Astrocyte (in vitro differentiated cells and primary cell): ENCODE results near the gene PDX1. TPM values are rescaled to one million over a fixed set of nuclear protein-coding genes. Genes with fewer than 3 reads are reported as not detected.

Experiments used
- DNase-seq: peaks from one replicate; pipeline ENCODE4 v3.0.0-alpha.2; 2010; ENCODE audit warnings: low read depth
- FAIRE-seq: peaks from 2 replicates; lab custom pipeline; 2011; peaks lifted over from hg19 to GRCh38; lab: Jason Lieb, UNC
- H2AFZ ChIP-seq: 2 replicates; pipeline ENCODE4 v1.6.0; 2012; ENCODE audit warnings: low read depth, low read length, inconsistent platforms
- H3K27ac ChIP-seq: 2 replicates; pipeline ENCODE4 v1.5.1; 2011; ENCODE audit warnings: low read depth, low read length, inconsistent platforms
- H3K27me3 ChIP-seq: 2 replicates; pipeline ENCODE4 v1.6.0; 2011; ENCODE audit warnings: low read length, inconsistent platforms; ENCODE audit not compliant: insufficient read depth
- H3K36me3 ChIP-seq: 2 replicates; pipeline ENCODE4 v1.5.1; 2011; ENCODE audit warnings: low read length, inconsistent platforms; ENCODE audit not compliant: insufficient read depth
- H3K4me1 ChIP-seq: 2 replicates; pipeline ENCODE4 v1.5.1; 2011; ENCODE audit warnings: low read length, inconsistent platforms; ENCODE audit not compliant: insufficient read depth
- H3K4me2 ChIP-seq: 2 replicates; pipeline ENCODE4 v1.6.0; 2012; ENCODE audit warnings: low read length, inconsistent platforms
- H3K4me3 ChIP-seq: 2 replicates; pipeline ENCODE4 v1.5.1; 2011; ENCODE audit warnings: low read depth, mild to moderate bottlenecking, low read length, inconsistent platforms; ENCODE audit not compliant: insufficient read depth
- H3K79me2 ChIP-seq: 2 replicates; pipeline ENCODE4 v1.6.0; 2012; ENCODE audit warnings: mild to moderate bottlenecking, low read length, inconsistent platforms; ENCODE audit not compliant: insufficient read depth
- H3K9ac ChIP-seq: 2 replicates; pipeline ENCODE4 v1.6.0; 2012; ENCODE audit warnings: mild to moderate bottlenecking, low read length, inconsistent platforms
- H3K9me3 ChIP-seq: 2 replicates; pipeline ENCODE4 v1.5.1; 2012; ENCODE audit warnings: low read depth, mild to moderate bottlenecking, low read length, inconsistent platforms; ENCODE audit not compliant: insufficient read depth
- H4K20me1 ChIP-seq: 2 replicates; pipeline ENCODE4 v1.6.0; 2012; ENCODE audit warnings: low read length, inconsistent platforms; ENCODE audit not compliant: insufficient read depth
- H3K27ac Mint-ChIP-seq: one replicate; pipeline ENCODE4 v1.8.0; 2021; ENCODE audit warnings: mild to moderate bottlenecking, mixed read lengths; ENCODE audit not compliant: unreplicated experiment
- H3K27me3 Mint-ChIP-seq: one replicate; pipeline ENCODE4 v1.8.0; 2021; ENCODE audit warnings: low read depth, mixed read lengths; ENCODE audit not compliant: unreplicated experiment
- H3K36me3 Mint-ChIP-seq: one replicate; pipeline ENCODE4 v1.8.0; 2021; ENCODE audit warnings: low read depth, mixed read lengths; ENCODE audit not compliant: unreplicated experiment
- H3K4me1 Mint-ChIP-seq: one replicate; pipeline ENCODE4 v1.8.0; 2021; ENCODE audit warnings: low read depth, mixed read lengths; ENCODE audit not compliant: unreplicated experiment
- H3K4me3 Mint-ChIP-seq: one replicate; pipeline ENCODE4 v1.8.0; 2021; ENCODE audit warnings: mild to moderate bottlenecking, moderate library complexity, mixed read lengths; ENCODE audit not compliant: unreplicated experiment
- H3K9me3 Mint-ChIP-seq: one replicate; pipeline ENCODE4 v1.8.0; 2021; ENCODE audit warnings: mild to moderate bottlenecking, mixed read lengths; ENCODE audit not compliant: unreplicated experiment
- CTCF ChIP-seq: IDR thresholded peaks from 2 replicates; pipeline ENCODE4 v1.5.1; 2011; ENCODE audit warnings: low read depth, mild to moderate bottlenecking, inconsistent platforms, low read length, moderate library complexity; ENCODE audit not compliant: insufficient read depth
- EZH2 ChIP-seq: IDR thresholded peaks from 2 replicates; pipeline ENCODE4 v1.6.1; 2012; ENCODE audit warnings: mild to moderate bottlenecking, low read length, inconsistent platforms; ENCODE audit not compliant: insufficient read depth
- total RNA-seq: library from RNA; stranded (reverse); gene quantifications from 2 replicates; pipeline ENCODE4 v1.2.1, GENCODE V29; 2021

The PDX1 gene
- total RNA-seq, 1 donor from 2014 or later: not detected

DNA sequence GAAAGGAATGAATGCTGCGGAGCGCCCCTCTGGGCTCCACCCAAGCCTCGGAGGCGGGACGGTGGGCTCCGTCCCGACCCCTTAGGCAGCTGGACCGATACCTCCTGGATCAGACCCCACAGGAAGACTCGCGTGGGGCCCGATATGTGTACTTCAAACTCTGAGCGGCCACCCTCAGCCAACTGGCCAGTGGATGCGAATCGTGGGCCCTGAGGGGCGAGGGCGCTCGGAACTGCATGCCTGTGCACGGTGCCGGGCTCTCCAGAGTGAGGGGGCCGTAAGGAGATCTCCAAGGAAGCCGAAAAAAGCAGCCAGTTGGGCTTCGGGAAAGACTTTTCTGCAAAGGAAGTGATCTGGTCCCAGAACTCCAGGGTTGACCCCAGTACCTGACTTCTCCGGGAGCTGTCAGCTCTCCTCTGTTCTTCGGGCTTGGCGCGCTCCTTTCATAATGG, 8.6 kb downstream of the PDX1 start:
- H3K36me3 ChIP-seq: no peaks in the 10 kb centered on the region
- H3K9me3 Mint-ChIP-seq: peaks cover 44% of the 10 kb centered on the region
- H3K27ac ChIP-seq: no peak overlapping the region
- TF ChIP-seq CTCF (no peak), EZH2 (no peak)
- H3K4me1 Mint-ChIP-seq: no peaks in the 10 kb centered on the region
- no peak for DNase-seq
- peaks cover 74% of the 10 kb centered on the region for H3K27me3 ChIP-seq
- no peak overlapping the region for H3K27ac Mint-ChIP-seq
- H3K27me3 Mint-ChIP-seq: peaks cover 89% of the 10 kb centered on the region
- no peak overlapping the region for H3K4me3 ChIP-seq
- H3K4me2 ChIP-seq: no peak overlapping the region
- H3K36me3 Mint-ChIP-seq: no peaks in the 10 kb centered on the region
- no peaks in the 10 kb centered on the region for H3K4me1 ChIP-seq
- H2AFZ ChIP-seq: no peak overlapping the region
- H4K20me1 ChIP-seq: no peaks in the 10 kb centered on the region
- no peak overlapping the region for H3K9ac ChIP-seq
- H3K79me2 ChIP-seq: no peaks in the 10 kb centered on the region
- H3K4me3 Mint-ChIP-seq: no peak overlapping the region
- H3K9me3 ChIP-seq: no peaks in the 10 kb centered on the region
- no peak for FAIRE-seq

DNA sequence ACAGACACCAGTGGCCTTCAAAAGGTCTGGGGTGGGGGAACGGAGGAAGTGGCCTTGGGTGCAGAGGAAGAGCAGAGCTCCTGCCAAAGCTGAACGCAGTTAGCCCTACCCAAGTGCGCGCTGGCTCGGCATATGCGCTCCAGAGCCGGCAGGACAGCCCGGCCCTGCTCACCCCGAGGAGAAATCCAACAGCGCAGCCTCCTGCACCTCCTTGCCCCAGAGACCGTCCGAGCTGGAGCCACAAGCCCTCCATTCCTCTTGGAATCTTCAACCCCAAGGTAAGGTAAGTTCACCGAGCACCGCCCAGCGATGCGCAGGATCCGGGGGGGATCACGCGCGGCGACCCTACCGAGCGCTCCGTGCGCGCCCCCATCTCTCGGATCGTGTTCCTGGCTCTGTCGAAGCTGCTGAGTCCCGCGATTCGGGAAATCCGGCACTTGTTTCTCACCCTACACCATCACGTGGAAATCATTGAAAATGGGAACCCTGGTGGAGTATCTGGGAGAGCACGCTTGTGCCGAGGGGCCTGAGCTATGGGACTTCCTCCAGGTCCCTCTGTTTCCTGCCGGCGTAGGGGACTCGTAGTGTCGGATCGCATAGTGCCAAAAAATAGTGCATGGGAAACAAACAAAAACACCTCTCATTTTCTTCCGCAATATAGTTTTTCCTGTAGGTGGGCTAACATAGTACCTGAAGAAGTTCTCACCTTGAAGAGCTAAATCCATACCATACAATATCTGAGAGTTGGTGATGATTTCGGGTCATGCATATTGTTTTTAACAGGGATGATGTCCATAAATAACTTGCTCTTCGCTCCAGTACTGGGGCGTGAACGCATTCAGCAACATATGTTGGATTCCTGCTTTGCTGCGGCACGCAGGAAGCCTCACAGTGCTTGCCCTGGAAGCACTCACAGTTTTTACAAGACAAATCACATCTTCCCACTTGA, 9.3 kb downstream of the PDX1 start:
- peaks cover 87% of the 10 kb centered on the region for H3K27me3 Mint-ChIP-seq
- H3K27me3 ChIP-seq: peaks cover 67% of the 10 kb centered on the region
- no peaks in the 10 kb centered on the region for H3K79me2 ChIP-seq
- no peak overlapping the region for H3K4me2 ChIP-seq
- no peak overlapping the region for H3K27ac ChIP-seq
- H3K9me3 Mint-ChIP-seq: peaks cover 39% of the 10 kb centered on the region
- TF ChIP-seq EZH2 (no peak), CTCF (no peak)
- H3K4me3 Mint-ChIP-seq: no peak overlapping the region
- no peaks in the 10 kb centered on the region for H3K36me3 Mint-ChIP-seq
- H4K20me1 ChIP-seq: no peaks in the 10 kb centered on the region
- H3K36me3 ChIP-seq: no peaks in the 10 kb centered on the region
- H3K4me1 Mint-ChIP-seq: no peaks in the 10 kb centered on the region
- FAIRE-seq: no peak
- H3K27ac Mint-ChIP-seq: no peak overlapping the region
- DNase-seq: no peak
- no peaks in the 10 kb centered on the region for H3K9me3 ChIP-seq
- H2AFZ ChIP-seq: no peak overlapping the region
- H3K4me1 ChIP-seq: no peaks in the 10 kb centered on the region
- H3K4me3 ChIP-seq: no peak overlapping the region
- no peak overlapping the region for H3K9ac ChIP-seq

- H3K36me3 Mint-ChIP-seq: no peaks in the 10 kb centered on the region
- Histone ChIP-seq H3K4me3 (no peak overlapping the region), H3K4me1 (no peaks in the 10 kb centered on the region), H3K9me3 (no peaks in the 10 kb centered on the region), H4K20me1 (no peaks in the 10 kb centered on the region), H3K9ac (no peak overlapping the region), H2AFZ (no peak overlapping the region), H3K36me3 (no peaks in the 10 kb centered on the region), H3K27me3 (peaks cover 62% of the 10 kb centered on the region), H3K4me2 (no peak overlapping the region), H3K79me2 (no peaks in the 10 kb centered on the region), H3K27ac (no peak overlapping the region)
- H3K27ac Mint-ChIP-seq: no peak overlapping the region
- peaks cover 39% of the 10 kb centered on the region for H3K9me3 Mint-ChIP-seq
- no peak for DNase-seq
- no peak overlapping the region for H3K4me3 Mint-ChIP-seq
- H3K4me1 Mint-ChIP-seq: no peaks in the 10 kb centered on the region
- no peak for FAIRE-seq
- no peak for TF ChIP-seq EZH2
- TF ChIP-seq CTCF: no peak
- H3K27me3 Mint-ChIP-seq: peaks cover 82% of the 10 kb centered on the region
These were observed 10.1 kb downstream of the PDX1 start for GRCh38 chr13:27929868-27930267.
